Erythroblast (primary cell): ENCODE data around the gene TRDMT1.
A peak's percentile ranks its signal among the peaks of the same experiment; 100 is the strongest.

Experiments
- DNase-seq, 2 experiments: peaks; one replicate each; lab custom pipeline; 2025; lab: John Stamatoyannopoulos, UW
- GATA1 ChIP-seq: IDR thresholded peaks from 2 replicates; pipeline ENCODE4 v1.6.1; 2011; ENCODE audit warnings: low read depth, mild to moderate bottlenecking, control low read depth, low read length, moderate library complexity
- POLR2A ChIP-seq: IDR thresholded peaks from 2 replicates; pipeline ENCODE4 v1.6.1; 2011; ENCODE audit warnings: mild to moderate bottlenecking, low read length

The TRDMT1 gene

GRCh38 chr10:17200912-17201793, at the start of gene TRDMT1:
TSS of gene TRDMT1 (minus strand) at chr10:17201672. CDS start at chr10:17201634, 38 bp downstream.
- TF ChIP-seq GATA1 = no peak
- TF ChIP-seq POLR2A = peak; percentile 62
- DNase-seq = peak; percentile 91 to 94

- TF ChIP-seq POLR2A (no peak), GATA1 (no peak)
- no peak for DNase-seq
Measured at GRCh38 chr10:17250736-17251135, 49.3 kb upstream of the TRDMT1 start.

- DNase-seq = peak in 1 of 2 experiments; percentile 12
- TF ChIP-seq POLR2A = no peak
- TF ChIP-seq GATA1 = no peak
Measured at GRCh38 chr10:17249820-17250219, 48.3 kb upstream of the TRDMT1 start.

GRCh38 chr10:17248964-17249363, 47.5 kb upstream of the TRDMT1 start:
- DNase-seq = no peak
- TF ChIP-seq GATA1 (no peak), POLR2A (no peak)

- no peak for TF ChIP-seq POLR2A
- no peak for TF ChIP-seq GATA1
- DNase-seq = peak; percentile 6 to 50
Measured at GRCh38 chr10:17247210-17247609, 45.7 kb upstream of the TRDMT1 start.

GRCh38 chr10:17244700-17245365, 43.4 kb upstream of the TRDMT1 start:
- TF ChIP-seq GATA1 (no peak), POLR2A (no peak)
- no peak for DNase-seq

- DNase-seq = no peak
- no peak for TF ChIP-seq GATA1
Measured at GRCh38 chr10:17241611-17242333, 40.3 kb upstream of the TRDMT1 start.

GRCh38 chr10:17240616-17241015, 39.1 kb upstream of the TRDMT1 start:
- TF ChIP-seq GATA1 (no peak), POLR2A (no peak)
- no peak for DNase-seq

GRCh38 chr10:17240096-17240495, 38.6 kb upstream of the TRDMT1 start:
- TF ChIP-seq POLR2A (no peak), GATA1 (no peak)
- no peak for DNase-seq

- TF ChIP-seq POLR2A (no peak), GATA1 (no peak)
Measured at GRCh38 chr10:17239345-17240085, 38.0 kb upstream of the TRDMT1 start.

GRCh38 chr10:17238445-17239291, 37.2 kb upstream of the TRDMT1 start:
- DNase-seq = no peak
- no peak for TF ChIP-seq POLR2A
- TF ChIP-seq GATA1 = no peak

More at GRCh38 chr10:17239345-17240085, 38.0 kb upstream of the TRDMT1 start:
- no peak for DNase-seq

- TF ChIP-seq GATA1 = no peak
- TF ChIP-seq POLR2A = no peak
- DNase-seq = no peak
Measured at GRCh38 chr10:17237915-17238444, 36.5 kb upstream of the TRDMT1 start.

GRCh38 chr10:17237149-17237527, 35.7 kb upstream of the TRDMT1 start:
- DNase-seq = no peak
- TF ChIP-seq GATA1 (no peak), POLR2A (no peak)
